ENCODE measurements around the gene FCHSD1. TPM values are rescaled to one million over a fixed set of nuclear protein-coding genes. Genes with fewer than 3 reads are reported as not detected.
A peak's percentile ranks its signal among the peaks of the same experiment; 100 is the strongest.

FCHSD1 gene
- total and polyA plus RNA-seq, 8 donors: 5.0 to 66.5 (median 14.3) TPM

GRCh38 chr5:141665995-141666940 lies 15.1 kb upstream of the FCHSD1 start:
- WGBS, 5 donors: 90 to 95% (median 93%) methylated on average over 16 to 18 of the region's 18 CpGs
- DNase-seq: no peak
- no peaks in the 10 kb centered on the region for H3K9me3 ChIP-seq
- intact Hi-C loops (cut with DNase I; ENCODE audit: low total_unique reads): no loop called here
- H3K4me3 ChIP-seq: no peak overlapping the region
- H3K27ac ChIP-seq: no peak overlapping the region
- peaks cover 4 to 41% (median 26%) of the 10 kb centered on the region in 4 donors for H3K36me3 ChIP-seq
- no peaks in the 10 kb centered on the region for H3K27me3 ChIP-seq
- TF ChIP-seq POLR2A (IDR thresholded peaks at IDR 0.05) (no peak), EP300 (IDR thresholded peaks at IDR 0.05) (no peak), POLR2AphosphoS5 (IDR thresholded peaks at IDR 0.05) (no peak), CTCF (IDR thresholded peaks at IDR 0.05) (no peak)
- H3K4me1 ChIP-seq: peaks cover 0 to 8% (median 7%) of the 10 kb centered on the region in 4 donors

DNA sequence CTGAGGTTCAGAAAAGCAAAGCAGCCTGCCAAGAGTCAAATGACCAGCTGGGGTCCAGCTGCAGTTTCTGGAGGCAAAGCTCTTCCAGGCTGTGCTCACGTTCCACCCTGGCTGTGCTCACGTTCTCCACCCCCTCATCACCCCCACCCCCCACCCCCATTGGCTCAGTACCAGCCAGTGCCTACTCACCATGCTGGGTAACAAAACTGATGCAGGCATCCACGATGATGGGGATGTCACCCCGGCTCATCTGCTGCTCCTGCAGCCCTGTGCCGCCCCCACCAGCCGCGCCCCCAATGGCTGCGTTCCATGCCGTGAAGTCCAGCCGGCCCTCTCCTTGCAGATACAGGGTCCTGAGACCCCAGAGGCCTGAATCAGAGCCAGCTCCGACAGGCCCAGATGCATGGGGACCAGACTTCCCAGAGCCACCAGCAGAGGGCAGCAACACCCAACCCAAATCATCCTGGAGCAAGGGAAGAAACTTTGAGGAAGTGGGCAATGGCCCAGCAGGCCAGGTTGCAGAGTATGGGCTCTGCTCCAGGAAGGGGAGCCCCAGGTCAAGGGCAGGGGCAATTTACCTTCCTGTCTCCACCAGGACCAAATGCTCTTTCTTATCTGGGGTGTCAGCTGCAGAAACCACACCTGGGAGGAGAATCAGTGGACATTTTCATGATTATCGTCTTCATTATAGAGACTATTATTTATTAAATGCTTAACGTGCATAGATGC lies 13.7 kb upstream of the FCHSD1 start:
- peaks cover 0 to 8% (median 7%) of the 10 kb centered on the region in 4 donors for H3K4me1 ChIP-seq
- no peak overlapping the region for H3K4me3 ChIP-seq
- TF ChIP-seq EP300 (IDR thresholded peaks at IDR 0.05): no peak
- peak in 1 of 3 donors; percentile 71 for TF ChIP-seq POLR2AphosphoS5 (IDR thresholded peaks at IDR 0.05)
- peak in 5 of 7 experiments; percentile 80 to 93 (median 88) for TF ChIP-seq CTCF (IDR thresholded peaks at IDR 0.05)
- no peak for TF ChIP-seq POLR2A (IDR thresholded peaks at IDR 0.05)
- H3K36me3 ChIP-seq: peaks cover 4 to 33% (median 20%) of the 10 kb centered on the region in 4 donors
- intact Hi-C loops (cut with DNase I; ENCODE audit: low total_unique reads): no loop called here
- WGBS, 5 donors: 26 to 42% (median 30%) methylated on average over 6 to 13 of the region's 13 CpGs
- H3K27me3 ChIP-seq: no peaks in the 10 kb centered on the region
- no peaks in the 10 kb centered on the region for H3K9me3 ChIP-seq
- H3K27ac ChIP-seq: no peak overlapping the region
- DNase-seq: peak; percentile 91 to 92

- H3K27ac ChIP-seq: no peak overlapping the region
- WGBS, 5 donors: 85 to 89% (median 86%) methylated on average over 8 of the region's 8 CpGs
- H3K4me1 ChIP-seq: peaks cover 0 to 8% (median 7%) of the 10 kb centered on the region in 4 donors
- peaks cover 4 to 38% (median 15%) of the 10 kb centered on the region in 4 donors for H3K36me3 ChIP-seq
- intact Hi-C loops (cut with DNase I; ENCODE audit: low total_unique reads): no loop called here
- H3K9me3 ChIP-seq: no peaks in the 10 kb centered on the region
- no peak for TF ChIP-seq POLR2A (IDR thresholded peaks at IDR 0.05)
- DNase-seq: no peak
- H3K4me3 ChIP-seq: no peak overlapping the region
- no peaks in the 10 kb centered on the region for H3K27me3 ChIP-seq
These were observed 12.3 kb upstream of the FCHSD1 start for GRCh38 chr5:141663506-141663905.

- no peak for TF ChIP-seq EP300 (IDR thresholded peaks at IDR 0.05)
- 82 to 89% (median 88%) methylated on average over 11 to 17 of the region's 17 CpGs for WGBS, 5 donors
- intact Hi-C loops (cut with DNase I; ENCODE audit: low total_unique reads): no loop called here
- H3K9me3 ChIP-seq: no peaks in the 10 kb centered on the region
- no peaks in the 10 kb centered on the region for H3K27me3 ChIP-seq
- H3K36me3 ChIP-seq: peaks cover 0 to 44% (median 17%) of the 10 kb centered on the region in 4 donors
- H3K4me1 ChIP-seq: peaks cover 0 to 8% (median 7%) of the 10 kb centered on the region in 4 donors
- H3K27ac ChIP-seq: no peak overlapping the region
- DNase-seq: no peak
- H3K4me3 ChIP-seq: no peak overlapping the region
These were observed 10.8 kb upstream of the FCHSD1 start for GRCh38 chr5:141662028-141662427.

GRCh38 chr5:141657937-141658545 lies 6.8 kb upstream of the FCHSD1 start:
- intact Hi-C loops (cut with DNase I; ENCODE audit: low total_unique reads): no loop called here
- Histone ChIP-seq H3K9me3 (no peaks in the 10 kb centered on the region), H3K36me3 (peaks cover under 1 to 59% (median 31%) of the 10 kb centered on the region in 4 donors), H3K27ac (no peak overlapping the region), H3K4me1 (no peaks in the 10 kb centered on the region), H3K27me3 (no peaks in the 10 kb centered on the region), H3K4me3 (no peak overlapping the region)
- WGBS, 5 donors: 74 to 87% (median 80%) methylated on average over 8 of the region's 8 CpGs
- DNase-seq: no peak
- TF ChIP-seq CTCF (IDR thresholded peaks at IDR 0.05) (no peak), POLR2A (IDR thresholded peaks at IDR 0.05) (no peak), POLR2AphosphoS5 (IDR thresholded peaks at IDR 0.05) (no peak)

Measured in stomach (tissue), 9 donors.